ENCODE measurements around the gene LDHD. TPM values are rescaled to one million over a fixed set of nuclear protein-coding genes. Genes with fewer than 3 reads are reported as not detected.

Gene LDHD
- total RNA-seq, 1 donor from 2014 or later: 0.53 TPM

DNA sequence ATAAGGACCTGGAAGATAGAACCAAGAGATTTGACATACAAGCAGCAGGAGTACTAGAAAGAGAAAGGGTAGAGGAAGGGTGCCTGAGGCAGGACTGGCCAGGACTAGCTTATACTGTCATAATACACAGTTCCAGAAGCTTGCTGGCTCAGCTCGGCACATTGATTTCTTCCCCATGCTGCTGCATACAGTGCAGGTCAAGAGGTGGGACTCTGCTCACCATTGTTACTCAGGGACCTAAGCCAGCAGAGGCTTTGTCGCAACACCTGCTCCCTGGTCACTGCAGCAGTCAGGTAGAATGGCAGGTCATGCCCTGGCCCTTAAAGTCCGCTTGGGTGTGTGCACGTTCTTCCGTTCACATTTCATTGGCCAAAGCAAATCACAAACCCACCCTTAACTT, 32.8 kb downstream of the LDHD start:
- no peak for FAIRE-seq
- no peak for DNase-seq (ENCODE audit: low read depth)
- Histone ChIP-seq H3K36me3 (ENCODE audit: control insufficient read depth, insufficient read depth, low read length) (no peaks in the 10 kb centered on the region), H3K27me3 (ENCODE audit: control insufficient read depth, insufficient read depth, low read length) (no peaks in the 10 kb centered on the region), H3K4me3 (ENCODE audit: low read depth, low read length) (no peak overlapping the region)
- TF ChIP-seq, protein P1, sequence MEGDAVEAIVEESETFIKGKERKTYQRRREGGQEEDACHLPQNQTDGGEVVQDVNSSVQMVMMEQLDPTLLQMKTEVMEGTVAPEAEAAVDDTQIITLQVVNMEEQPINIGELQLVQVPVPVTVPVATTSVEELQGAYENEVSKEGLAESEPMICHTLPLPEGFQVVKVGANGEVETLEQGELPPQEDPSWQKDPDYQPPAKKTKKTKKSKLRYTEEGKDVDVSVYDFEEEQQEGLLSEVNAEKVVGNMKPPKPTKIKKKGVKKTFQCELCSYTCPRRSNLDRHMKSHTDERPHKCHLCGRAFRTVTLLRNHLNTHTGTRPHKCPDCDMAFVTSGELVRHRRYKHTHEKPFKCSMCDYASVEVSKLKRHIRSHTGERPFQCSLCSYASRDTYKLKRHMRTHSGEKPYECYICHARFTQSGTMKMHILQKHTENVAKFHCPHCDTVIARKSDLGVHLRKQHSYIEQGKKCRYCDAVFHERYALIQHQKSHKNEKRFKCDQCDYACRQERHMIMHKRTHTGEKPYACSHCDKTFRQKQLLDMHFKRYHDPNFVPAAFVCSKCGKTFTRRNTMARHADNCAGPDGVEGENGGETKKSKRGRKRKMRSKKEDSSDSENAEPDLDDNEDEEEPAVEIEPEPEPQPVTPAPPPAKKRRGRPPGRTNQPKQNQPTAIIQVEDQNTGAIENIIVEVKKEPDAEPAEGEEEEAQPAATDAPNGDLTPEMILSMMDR (IDR thresholded peaks at IDR 0.05; ENCODE audit: insufficient read depth, low read length, severe bottlenecking): no peak

GRCh38 chr16:75081179-75081859, 35.3 kb downstream of the LDHD start:
- DNase-seq (ENCODE audit: low read depth) (no peak), FAIRE-seq (no peak)
- Histone ChIP-seq H3K36me3 (ENCODE audit: control insufficient read depth, insufficient read depth, low read length) (no peaks in the 10 kb centered on the region), H3K27me3 (ENCODE audit: control insufficient read depth, insufficient read depth, low read length) (no peaks in the 10 kb centered on the region), H3K4me3 (ENCODE audit: low read depth, low read length) (no peak overlapping the region)
- TF ChIP-seq, protein P1 (IDR thresholded peaks at IDR 0.05; ENCODE audit: insufficient read depth, low read length, severe bottlenecking): no peak

DNA sequence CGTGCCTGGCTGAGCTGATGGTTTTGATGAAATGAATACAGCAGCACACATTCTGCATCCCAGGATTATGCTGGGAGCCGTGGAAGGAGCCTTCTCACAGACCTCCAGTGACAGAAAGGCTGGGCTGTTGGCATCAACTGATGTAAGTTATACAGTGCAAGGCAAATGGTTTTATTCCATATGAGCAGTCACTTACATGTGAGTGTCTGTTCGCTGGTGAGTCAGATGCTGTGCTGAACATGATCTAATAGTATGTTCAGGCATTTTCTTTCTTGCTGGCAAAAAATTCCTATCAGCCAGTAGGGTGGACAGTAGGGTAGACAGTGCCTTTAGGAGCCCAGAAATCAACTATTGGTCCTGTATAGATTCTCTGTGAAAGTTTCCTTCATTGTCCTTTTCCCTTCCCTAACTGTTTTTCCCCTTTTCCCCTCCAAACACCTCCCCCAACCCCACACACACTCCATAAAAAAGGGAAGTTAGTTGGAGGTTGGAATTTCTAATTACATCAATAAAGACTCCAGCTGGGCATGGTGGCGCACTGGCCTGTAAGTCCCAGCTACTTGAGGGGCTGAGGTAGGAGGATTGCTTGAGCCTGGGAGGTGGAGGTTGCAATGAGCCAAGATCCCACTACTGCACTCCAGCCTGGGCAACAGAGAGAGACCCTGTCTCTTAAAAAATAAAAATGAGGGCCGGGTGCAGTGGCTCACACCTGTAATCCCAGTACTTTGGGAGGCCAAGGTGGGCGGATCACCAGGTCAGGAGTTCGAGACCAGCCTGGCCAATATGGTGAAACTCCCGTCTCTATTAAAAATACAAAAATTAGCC, 36.2 kb downstream of the LDHD start:
- H3K36me3 ChIP-seq (ENCODE audit: control insufficient read depth, insufficient read depth, low read length): no peaks in the 10 kb centered on the region
- TF ChIP-seq, protein P1 (IDR thresholded peaks at IDR 0.05; ENCODE audit: insufficient read depth, low read length, severe bottlenecking): no peak
- FAIRE-seq: no peak
- no peak overlapping the region for H3K4me3 ChIP-seq (ENCODE audit: low read depth, low read length)
- H3K27me3 ChIP-seq (ENCODE audit: control insufficient read depth, insufficient read depth, low read length): no peaks in the 10 kb centered on the region
- DNase-seq (ENCODE audit: low read depth): peak; percentile 60

GRCh38 chr16:75079346-75079926, 37.1 kb downstream of the LDHD start:
- no peak overlapping the region for H3K4me3 ChIP-seq (ENCODE audit: low read depth, low read length)
- TF ChIP-seq, protein P1 (IDR thresholded peaks at IDR 0.05; ENCODE audit: insufficient read depth, low read length, severe bottlenecking): no peak
- FAIRE-seq (no peak), DNase-seq (ENCODE audit: low read depth) (no peak)
- no peaks in the 10 kb centered on the region for H3K27me3 ChIP-seq (ENCODE audit: control insufficient read depth, insufficient read depth, low read length)
- no peaks in the 10 kb centered on the region for H3K36me3 ChIP-seq (ENCODE audit: control insufficient read depth, insufficient read depth, low read length)

GRCh38 chr16:75078886-75079285, 37.7 kb downstream of the LDHD start:
- DNase-seq (ENCODE audit: low read depth) (no peak), FAIRE-seq (no peak)
- TF ChIP-seq, protein P1 (IDR thresholded peaks at IDR 0.05; ENCODE audit: insufficient read depth, low read length, severe bottlenecking): no peak
- Histone ChIP-seq H3K4me3 (ENCODE audit: low read depth, low read length) (no peak overlapping the region), H3K27me3 (ENCODE audit: control insufficient read depth, insufficient read depth, low read length) (no peaks in the 10 kb centered on the region), H3K36me3 (ENCODE audit: control insufficient read depth, insufficient read depth, low read length) (no peaks in the 10 kb centered on the region)
